GM18870 (cell line): ENCODE measurements around the gene PMM1.
"Not testable (repeated sequence)": the region's sequence is repeated elsewhere in the genome, so short reads cannot be mapped to it uniquely, and the experiment has no call there.

Experiments used
- ATAC-seq: cut with Tn5 transposase; IDR thresholded peaks from one replicate; pipeline ENCODE4 v1.9.1; 2021; ENCODE audit warnings: moderate library complexity; ENCODE audit not compliant: unreplicated experiment

PMM1 gene

DNA sequence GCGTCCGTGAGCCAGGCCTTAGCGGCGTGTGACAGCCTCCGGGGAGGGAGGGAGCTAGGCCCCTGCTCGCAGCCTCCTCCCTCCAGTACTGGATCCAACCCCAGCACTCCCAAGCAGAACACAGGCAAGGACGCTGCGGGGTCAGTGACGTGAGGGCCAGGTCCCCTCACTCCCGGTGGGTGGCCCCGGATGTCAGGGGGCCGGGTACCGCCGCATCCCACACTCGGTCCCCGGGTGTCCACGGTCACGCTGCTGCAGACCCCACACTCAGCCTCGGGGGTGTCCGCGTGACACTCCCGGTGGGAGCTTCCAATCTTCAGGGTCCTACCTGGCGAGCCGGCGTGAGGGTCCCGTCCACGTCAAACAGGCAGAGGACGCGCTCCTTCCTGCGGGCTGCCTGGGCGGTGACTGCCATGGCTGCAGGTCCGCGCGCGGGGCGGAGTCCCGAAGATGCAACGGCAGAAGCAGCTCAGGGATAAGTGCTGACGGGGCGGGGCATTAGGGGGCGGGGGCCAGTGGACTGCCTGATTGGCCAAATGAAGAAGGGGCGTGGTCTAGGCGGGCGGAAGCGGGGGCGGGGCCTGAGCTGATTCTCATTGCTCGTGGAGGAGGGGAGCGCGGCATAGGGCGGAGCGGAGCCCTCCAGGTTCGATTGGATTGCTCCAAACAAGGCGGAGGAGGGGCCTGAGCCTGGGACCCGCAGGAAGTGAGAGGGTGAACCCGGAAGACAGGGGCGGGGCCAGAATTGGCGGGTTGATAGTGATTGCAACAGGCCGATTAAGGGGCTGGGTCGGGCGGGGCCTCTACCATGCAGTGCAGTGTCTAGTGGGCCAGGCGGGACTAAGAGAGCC, at the start of gene PMM1:
TSS of gene PMM1 (minus strand) at position 450 of the 851 bp plus-strand sequence. CDS start at position 415, 35 bp downstream.
- peak; percentile 66 for ATAC-seq

DNA sequence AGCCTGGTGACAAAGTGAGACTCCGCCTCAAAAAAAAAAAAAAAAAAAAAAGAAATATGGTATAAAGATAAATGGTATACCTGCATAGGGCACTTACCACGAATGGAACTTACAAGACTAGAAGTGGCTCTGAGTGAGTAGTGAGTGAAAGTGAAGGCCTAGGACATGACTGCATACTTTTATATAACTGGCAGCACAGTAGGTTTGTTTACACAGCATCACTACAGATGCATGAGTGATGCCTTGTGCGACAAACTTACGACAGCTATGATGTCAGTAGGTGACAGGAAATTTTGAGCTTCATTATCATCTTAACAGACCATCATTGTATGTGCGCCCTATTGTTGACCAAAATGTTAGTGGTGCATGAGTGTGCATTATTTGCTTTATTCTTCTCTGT, 49.1 kb upstream of the PMM1 start:
- no peak for ATAC-seq

DNA sequence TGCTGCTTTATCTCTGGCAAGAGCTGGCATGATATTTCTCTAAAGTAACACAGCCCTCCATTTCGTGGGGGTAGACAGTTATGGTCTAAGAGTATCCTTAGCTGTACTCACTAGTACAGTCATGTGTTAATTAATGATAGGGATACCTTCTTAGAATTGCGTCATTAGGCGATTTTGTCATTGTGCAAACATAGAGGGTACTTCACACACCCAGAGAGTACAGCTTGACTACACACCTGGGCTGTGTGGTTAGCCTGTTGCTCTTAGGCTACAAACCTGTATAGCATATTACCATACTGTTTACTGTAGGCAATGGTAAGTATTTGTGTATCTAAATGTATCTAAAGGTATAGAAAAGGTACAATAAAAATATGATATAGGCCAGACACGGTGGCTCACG, 48.5 kb upstream of the PMM1 start:
- no peak for ATAC-seq

DNA sequence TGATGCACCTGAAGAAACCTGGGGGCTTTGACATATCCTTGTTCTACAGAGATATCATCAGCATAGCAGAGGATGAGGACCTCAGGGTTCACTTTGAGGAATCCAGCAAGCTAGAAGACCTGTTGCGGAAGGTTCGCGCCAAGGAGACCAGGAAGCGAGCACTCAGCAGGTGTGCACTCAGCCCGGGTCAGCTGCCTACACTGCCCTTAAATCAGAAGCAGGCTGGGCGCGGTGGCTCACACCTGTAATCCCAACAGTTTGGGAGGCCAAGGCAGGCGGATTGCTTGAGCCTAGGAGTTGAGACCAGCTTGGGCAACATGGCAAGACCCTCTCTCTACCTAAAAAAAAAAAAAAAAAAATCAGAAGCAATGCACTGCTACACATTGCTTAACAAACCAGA, 48.0 kb upstream of the PMM1 start:
- not testable (repeated sequence) for ATAC-seq

DNA sequence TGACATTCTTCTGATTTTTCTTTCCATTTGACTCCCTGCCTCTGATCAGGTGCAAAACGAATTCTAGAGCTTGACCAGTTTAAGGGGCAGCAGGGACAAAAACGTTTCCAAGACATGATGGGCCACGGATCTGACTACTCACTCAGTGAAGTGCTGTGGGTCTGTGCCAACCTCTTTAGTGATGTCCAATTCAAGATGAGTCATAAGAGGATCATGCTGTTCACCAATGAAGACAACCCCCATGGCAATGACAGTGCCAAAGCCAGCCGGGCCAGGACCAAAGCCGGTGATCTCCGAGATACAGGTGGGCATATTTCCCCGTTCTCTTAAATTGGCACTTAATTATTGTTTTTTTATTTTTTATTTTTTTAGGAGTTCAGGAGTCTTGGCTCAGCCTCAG, 46.8 kb upstream of the PMM1 start:
- ATAC-seq, result no peak

DNA sequence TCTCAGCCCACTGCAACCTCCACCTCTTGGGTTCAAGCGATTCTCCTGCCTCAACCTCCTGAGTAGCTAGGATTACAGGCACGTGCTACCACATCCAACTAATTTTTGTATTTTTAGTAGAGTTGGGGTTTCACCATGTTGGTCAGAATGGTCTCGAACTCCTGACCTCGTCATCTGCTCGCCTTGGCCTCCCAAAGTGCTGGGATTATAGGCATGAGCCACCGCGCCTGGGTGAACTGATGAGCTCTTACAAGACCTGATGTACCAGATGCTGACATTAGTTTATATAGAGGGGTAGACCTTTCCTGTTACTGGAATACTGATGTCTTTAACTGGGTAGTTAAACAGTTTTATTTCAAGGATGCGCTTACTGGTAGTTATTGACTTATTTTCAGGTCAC, 45.0 kb upstream of the PMM1 start:
- not testable (repeated sequence) for ATAC-seq

DNA sequence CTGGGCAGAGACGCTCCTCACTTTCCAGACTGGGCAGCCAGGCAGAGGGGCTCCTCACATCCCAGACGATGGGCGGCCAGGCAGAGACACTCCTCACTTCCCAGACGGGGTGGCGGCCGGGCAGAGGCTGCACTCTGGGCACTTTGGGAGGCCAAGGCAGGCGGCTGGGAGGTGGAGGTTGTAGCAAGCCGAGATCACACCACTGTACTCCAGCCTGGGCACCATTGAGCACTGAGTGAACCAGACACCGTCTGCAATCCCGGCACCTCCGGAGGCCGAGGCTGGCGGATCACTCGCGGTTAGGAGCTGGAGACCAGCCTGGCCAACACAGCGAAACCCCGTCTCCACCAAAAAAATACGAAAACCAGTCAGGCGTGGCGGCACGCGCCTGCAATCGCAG, 42.0 kb upstream of the PMM1 start:
- not testable (repeated sequence) for ATAC-seq

DNA sequence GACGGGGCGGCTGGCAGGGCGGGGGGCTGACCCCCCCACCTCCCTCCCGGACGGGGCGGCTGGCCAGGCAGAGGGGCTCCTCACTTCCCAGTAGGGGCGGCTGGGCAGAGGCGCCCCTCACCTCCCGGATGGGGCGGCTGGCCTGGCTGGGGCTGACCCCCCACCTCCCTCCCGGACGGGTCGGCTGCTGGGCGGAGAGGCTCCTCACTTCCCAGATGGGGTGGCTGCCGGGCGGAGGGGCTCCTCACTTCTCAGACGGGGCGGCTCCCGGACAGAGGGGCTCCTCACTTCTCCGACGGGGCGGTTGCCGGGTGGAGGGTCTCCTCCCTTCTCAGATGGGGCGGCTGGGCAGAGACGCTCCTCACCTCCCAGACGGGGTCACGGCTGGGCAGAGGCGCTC, 41.5 kb upstream of the PMM1 start:
- not testable (repeated sequence) for ATAC-seq

DNA sequence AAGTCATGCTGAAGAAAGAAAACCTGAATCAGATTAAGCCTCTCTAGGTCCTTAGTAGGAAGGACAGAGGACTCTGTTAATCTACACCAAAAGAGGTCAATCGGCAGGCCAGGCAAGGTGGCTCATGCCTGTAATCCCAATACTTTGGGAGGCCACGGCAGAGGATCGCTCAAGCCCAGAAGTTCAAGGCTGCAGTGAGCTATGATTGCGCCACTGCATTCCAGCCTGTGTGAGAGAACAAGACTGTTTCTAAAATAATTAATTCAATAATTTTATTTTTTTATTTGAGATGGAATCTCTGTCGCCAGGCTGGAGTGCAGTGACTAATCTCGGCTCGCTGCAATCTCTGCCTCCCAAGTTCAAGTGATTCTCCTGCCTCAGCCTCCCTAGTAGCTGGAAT, 35.9 kb upstream of the PMM1 start:
- ATAC-seq, result no peak

DNA sequence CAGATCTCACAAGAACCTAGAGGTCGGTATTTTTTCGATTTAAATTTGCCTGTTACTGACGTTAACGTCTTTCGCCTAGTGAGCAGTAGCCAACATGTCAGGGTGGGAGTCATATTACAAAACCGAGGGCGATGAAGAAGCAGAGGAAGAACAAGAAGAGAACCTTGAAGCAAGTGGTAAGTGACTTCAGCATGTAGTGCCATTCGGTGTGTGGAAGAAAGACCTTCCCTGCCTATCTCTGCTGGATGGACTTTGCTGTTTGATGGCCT, 32.2 kb upstream of the PMM1 start:
- ATAC-seq, result no peak

DNA sequence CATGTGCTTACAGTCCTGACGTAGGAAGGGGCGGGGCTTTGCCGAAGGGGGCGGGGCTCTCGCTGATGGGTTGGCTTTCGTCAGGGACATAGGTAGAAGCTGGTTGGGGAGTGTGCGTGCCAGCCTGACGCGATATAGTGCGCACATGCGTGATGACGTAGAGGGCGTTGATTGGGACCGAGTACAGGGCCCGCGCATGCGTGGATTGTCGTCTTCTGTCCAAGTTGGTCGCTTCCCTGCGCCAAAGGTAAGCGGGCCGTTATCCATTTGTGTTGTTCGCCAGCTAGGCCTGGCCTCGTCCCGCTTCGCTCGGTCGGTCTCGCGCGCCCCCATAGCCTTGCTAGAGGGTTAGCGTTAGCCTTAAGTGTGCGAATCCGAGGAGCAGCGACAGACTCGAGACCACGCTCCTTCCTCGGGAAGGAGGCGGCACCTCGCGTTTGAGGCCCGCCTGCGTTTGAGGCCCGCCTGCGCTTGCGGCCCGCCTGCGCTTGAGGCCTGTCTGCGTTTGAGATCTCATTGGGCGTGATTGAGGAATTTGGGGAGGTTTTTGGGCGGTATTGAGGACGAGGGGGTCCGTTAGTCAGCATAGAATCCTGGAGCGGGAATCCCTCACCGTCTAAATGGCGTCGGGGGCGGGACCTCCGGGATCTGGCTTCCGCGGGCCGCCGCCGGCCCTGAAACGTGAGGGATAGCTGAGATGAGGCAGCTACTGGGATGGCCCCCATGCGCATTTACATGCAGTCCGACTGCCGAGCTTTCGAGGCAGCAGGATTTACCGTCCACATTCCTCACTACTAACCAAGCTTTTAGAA, 31.7 kb upstream of the PMM1 start, which contains the start of gene XRCC6:
TSS of gene XRCC6 (plus strand) at position 197 of the 812 bp plus-strand sequence. CDS start 710 bp downstream, outside the sequence.
- peak; percentile 62 for ATAC-seq

DNA sequence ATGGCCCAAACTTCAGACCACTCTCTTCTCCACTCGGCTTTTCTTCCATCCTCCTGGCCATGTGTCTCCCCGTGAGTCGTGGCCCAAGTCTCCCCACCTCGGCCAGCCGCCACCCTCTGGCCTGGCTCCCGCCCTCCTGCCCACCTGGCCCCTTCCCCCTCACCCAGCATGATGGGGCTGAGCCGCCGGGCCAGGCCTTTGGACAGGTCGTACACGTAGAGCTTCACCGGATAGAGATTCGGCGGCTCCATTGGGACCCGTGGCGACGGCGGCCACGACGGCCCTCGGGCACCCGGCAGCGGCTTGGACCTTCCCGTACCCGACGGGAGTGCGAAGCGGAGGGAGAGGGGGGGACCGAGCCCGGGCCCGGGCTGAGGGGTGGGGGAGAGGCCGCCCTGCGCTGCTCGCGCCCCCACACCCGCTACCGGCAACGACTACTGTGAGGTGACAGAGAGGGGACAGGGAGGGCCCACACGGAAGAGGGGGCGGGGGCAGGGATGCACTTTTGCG, 31.0 kb upstream of the PMM1 start, which contains the start of gene DESI1:
TSS of gene DESI1 (minus strand) at position 455 of the 510 bp plus-strand sequence. CDS start at position 251, 204 bp downstream.
- peak; percentile 4 for ATAC-seq

DNA sequence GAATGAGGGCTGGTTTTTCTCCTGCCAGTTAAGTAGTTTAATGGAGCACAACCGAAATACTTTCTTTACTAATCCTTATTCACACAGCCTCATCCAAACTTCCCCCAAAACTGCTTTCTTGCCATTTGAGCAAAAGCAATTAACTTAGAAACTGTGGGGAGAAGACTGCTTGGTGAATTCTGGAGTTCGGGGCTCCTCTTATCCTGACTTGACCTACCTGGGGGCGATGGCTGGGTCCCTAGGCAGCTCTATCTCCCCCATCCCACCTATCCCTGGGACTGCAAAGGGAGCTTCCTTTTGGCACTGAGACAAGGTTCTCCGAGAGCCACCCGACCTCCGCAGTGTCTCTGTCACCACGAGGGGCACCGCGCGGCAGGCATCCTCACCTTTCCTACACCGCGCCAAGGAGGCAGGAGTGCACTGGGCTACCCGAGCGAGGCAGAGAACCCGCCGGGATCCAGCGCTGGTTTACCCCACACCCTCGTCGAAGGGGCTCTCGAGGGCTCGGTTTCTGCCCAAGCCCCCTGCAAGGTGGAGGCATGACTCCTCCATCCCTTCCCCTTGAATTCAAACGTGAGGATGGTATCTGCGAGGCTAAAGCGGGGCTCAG, 30.4 kb upstream of the PMM1 start:
- no peak for ATAC-seq

DNA sequence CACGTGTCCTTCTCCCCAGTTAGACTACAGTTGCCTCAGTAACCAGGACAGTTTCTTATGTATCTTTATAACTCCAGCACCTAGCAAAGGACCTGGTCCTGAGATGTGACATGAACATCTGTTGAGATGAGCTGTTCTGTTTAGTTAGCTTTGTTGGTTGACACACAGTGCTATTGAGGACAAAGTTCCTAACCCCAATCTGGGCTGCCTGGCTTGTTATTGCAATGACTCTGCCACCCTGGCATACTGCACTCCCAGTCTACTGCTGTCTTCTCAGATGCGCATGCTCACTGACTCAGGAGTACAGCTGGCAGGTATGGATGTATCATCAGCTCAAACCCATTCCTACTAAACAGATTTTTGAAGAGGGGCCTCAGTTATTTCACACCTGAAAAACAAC, 23.8 kb upstream of the PMM1 start:
- no peak for ATAC-seq

DNA sequence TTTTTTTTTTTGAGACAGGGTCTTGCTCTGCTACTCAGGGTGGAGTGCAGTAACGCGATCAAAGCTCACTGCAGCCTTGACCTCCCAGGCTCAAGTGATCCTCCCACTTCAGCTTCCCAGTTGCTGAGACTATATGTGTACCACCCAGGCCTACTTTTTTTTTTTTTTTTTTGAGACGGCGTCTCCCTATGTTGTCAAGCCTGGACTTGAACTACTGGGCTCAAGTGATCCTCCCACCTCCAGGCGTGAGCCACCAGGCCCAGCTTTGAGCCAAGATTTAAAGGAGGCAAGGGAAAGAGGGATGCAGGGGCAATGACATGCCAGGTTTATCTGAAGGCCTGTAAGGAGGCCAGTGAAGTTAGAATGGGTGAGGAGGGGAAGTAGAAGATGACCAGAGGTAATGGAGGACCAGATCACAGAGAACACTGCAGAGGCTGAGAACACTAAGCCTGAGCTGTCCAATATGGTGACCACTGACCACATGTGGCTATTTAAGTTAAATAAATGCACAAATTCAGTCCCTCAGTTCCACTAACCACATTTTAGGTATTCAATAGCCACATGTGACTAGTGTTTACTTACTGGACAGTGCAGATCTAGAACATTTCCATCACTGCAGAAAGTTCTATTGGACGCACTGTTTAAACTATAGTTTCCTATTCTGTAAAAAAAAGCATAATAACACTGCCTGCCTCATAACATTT, 23.1 kb upstream of the PMM1 start:
- no peak for ATAC-seq

DNA sequence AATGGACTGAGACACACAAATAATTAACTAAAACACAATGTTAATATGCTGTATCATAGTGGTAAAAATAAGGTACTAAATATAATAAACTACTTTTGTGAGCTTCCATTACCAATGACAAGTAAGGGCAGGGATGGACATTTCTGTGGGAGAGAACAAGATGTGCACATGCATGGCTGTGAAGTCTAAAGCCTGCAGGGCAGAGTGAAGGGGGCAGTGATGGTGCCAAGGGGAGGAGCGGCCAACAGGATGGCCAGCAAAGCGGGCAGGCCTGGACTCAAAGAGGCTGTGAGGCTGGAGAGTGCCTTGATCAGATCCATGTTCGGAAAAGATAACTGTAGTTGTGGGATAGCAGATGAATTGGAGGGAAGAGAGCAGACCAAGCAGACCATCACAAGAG, 18.7 kb upstream of the PMM1 start:
- ATAC-seq, result no peak

DNA sequence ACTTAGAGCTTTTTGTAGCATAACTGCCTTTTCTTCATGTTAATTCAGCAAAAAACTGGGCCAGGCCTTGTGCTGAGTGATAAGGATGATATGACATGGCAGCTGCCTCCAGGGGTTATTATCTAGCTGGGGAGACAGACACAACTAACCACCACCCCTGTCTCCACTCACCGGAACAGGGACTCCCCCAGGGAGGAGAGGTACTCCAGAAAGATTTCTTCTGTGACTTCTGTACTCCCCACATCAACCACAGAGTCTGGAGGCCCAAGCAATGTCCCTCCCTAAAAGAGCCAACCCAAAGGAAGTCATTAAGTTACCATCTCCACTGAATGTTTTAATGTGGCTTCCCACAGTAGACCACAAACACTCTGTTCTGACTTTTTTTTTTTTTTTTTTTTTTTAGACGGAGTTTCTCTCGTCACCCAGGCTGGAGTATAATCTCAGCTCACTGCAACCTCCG, 14.3 kb upstream of the PMM1 start:
- peak; percentile 69 for ATAC-seq

DNA sequence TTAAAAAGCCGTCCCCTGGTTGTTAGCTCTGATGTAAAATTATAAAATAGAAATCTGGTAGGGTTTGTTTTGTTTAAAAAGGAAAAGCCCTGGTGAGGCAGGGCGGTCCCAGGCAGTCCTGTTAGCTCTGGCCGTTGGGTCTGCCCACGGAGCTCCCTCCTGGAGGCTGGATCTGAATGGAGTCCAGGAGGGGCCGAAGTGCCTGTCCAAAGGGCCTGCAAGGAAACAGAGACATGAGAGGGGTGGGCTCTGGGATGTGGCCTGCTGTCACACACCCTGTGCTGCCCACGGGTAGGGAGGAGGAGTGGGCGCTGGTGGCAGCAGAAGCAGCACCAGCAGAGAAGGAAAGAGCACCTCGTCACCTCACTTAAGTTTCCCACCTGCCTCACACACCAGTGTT, 11.3 kb upstream of the PMM1 start:
- no peak for ATAC-seq

DNA sequence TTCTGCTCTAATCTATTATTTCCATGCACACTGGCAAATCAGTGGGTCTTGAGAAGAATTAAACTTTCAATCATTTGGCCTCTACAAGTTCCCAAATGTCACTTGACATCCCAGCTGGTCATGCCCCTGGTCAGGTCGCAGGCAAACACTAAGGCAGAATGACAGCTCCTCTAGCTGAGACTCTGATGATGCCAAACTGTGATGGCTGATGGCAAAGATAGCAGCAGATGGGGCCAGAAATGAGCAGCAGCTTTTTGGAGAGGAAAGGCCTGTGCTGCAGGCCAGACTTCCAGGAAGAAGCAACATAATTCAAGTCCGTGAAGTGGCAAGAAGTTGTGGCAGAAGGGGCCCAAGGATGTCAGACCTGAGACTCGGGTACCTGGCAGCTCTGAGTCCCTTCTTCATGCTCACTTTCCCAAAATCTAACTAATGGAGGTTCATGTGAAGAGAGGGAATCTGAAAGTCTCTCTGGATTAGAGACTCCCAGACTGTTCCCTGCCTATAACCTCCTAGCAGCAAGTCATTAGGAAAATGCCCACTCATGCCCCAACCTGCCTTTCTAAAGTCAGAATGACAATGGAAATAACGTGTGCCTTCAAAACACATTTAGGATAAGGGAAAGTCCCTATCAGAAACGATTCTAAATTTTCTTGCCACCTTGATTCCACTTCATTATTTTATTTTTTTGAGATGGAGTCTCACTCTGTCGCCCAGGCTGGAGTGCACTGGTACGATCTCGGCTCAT, 9.4 kb upstream of the PMM1 start:
- ATAC-seq, result no peak

DNA sequence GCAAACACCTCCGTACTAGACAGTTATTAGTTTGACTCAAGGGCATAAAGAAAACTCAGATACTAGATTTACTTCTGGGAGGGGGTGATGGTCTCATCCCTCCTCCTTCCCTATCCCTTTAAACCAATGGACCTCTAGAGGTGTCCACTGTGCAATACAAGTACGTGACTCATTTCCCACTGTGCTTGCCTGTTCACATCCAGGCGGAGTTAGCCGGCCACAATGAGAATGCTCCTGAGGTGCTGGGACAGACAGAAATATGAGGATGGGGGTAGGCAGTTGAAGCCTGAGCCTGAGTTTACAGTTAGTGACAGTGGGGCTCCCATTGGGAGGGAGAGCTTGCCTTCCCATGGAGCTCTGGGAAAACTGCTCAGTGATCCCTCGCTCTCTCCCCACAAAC, 8.4 kb upstream of the PMM1 start:
- no peak for ATAC-seq
